HepG2 (cell line): ENCODE results near the gene DNASE1. TPM values are rescaled to one million over a fixed set of nuclear protein-coding genes. Genes with fewer than 3 reads are reported as not detected.

ENCODE experiments used
- ATRX ChIP-seq: sonication (generic); formaldehyde crosslinking; IDR thresholded peaks from 2 replicates; pipeline ENCODE4 v1.4.0; 2020; ENCODE audit warnings: missing genetic modification reagents, borderline replicate concordance
- HOXA3 ChIP-seq: sonication (generic); formaldehyde crosslinking; IDR thresholded peaks from 2 replicates; pipeline ENCODE4 v1.5.0; 2020; ENCODE audit warnings: missing genetic modification reagents
- PCBP2 ChIP-seq: fragments of 200-400 bp; formaldehyde crosslinking; optimal IDR thresholded peaks from 2 replicates; pipeline ENCODE3; 2018; ENCODE audit warnings: low read length, low read depth; ENCODE audit not compliant: poor library complexity, severe bottlenecking
- POGZ ChIP-seq: sonication (generic); formaldehyde crosslinking; IDR thresholded peaks from 2 replicates; pipeline ENCODE4 v1.4.0; 2020; ENCODE audit warnings: mild to moderate bottlenecking, missing genetic modification reagents
- SMARCE1 ChIP-seq: fragments of 450-650 bp; IDR thresholded peaks from 2 replicates; pipeline ENCODE4 v1.6.1; 2017; ENCODE audit warnings: borderline replicate concordance
- TBL1XR1 ChIP-seq: fragments of 150-350 bp; IDR thresholded peaks from 2 replicates; pipeline ENCODE4 v1.6.1; 2014; ENCODE audit warnings: borderline replicate concordance, low read length; ENCODE audit not compliant: partially characterized antibody
- ZBTB8A ChIP-seq: sonication (generic); formaldehyde crosslinking; IDR thresholded peaks from 2 replicates; pipeline ENCODE4 v1.4.0; 2020; ENCODE audit warnings: mild to moderate bottlenecking, low read depth, missing genetic modification reagents, borderline replicate concordance
- ZFP82 ChIP-seq: sonication (generic); formaldehyde crosslinking; IDR thresholded peaks from 2 replicates; pipeline ENCODE4 v1.5.1; 2020; ENCODE audit warnings: mild to moderate bottlenecking, missing genetic modification reagents, borderline replicate concordance
- ZFYVE20 ChIP-seq: sonication (generic); formaldehyde crosslinking; IDR thresholded peaks from 2 replicates; pipeline ENCODE4 v1.8.0; 2023; ENCODE audit warnings: low read depth, mild to moderate bottlenecking, moderate library complexity, missing genetic modification reagents, borderline replicate concordance
- ZNF616 ChIP-seq: sonication (generic); formaldehyde crosslinking; IDR thresholded peaks from 2 replicates; pipeline ENCODE4 v1.5.0; 2020; ENCODE audit warnings: low read depth, mild to moderate bottlenecking, missing genetic modification reagents
- polyA plus RNA-seq, 8 experiments: library from polyadenylated mRNA; depleted of rRNA in 3 of 8; stranded (reverse) in 7 of 8; unstranded in 1 of 8; fragments of >200 nt; fragmentation: Illumina TruSeq in 4 of 8; extraction: Trizol in 4 of 8; gene quantifications; 2 replicates each; pipeline versions ENCODE4 v1.2.1 to v1.2.3, GENCODE V29; 2011 to 2016; ENCODE audit warnings: low read depth in 4 of 8, missing spikeins in 1 of 8, mixed read lengths in 1 of 8; ENCODE audit not compliant: insufficient read depth in 1 of 8
- total RNA-seq, 5 experiments: library from RNA; depleted of rRNA; stranded (reverse); fragments of >200 nt; fragmentation: Illumina TruSeq; extraction: Trizol; gene quantifications; 2 replicates each; pipeline ENCODE4 v1.2.3, GENCODE V29; 2016; ENCODE audit warnings: low read depth in 1 of 5
- TF ChIP-seq, protein P1 (sequence below): sonication (generic); formaldehyde crosslinking; IDR thresholded peaks from 2 replicates; pipeline ENCODE4 v1.8.1; 2023; ENCODE audit warnings: mild to moderate bottlenecking, inconsistent platforms, moderate library complexity, missing genetic modification reagents, borderline replicate concordance
- TF ChIP-seq, protein P2 (sequence below): sonication (generic); formaldehyde crosslinking; IDR thresholded peaks from 2 replicates; pipeline ENCODE4 v1.5.0; 2020; ENCODE audit warnings: mild to moderate bottlenecking, missing genetic modification reagents
- TF ChIP-seq, protein P3 (sequence below): sonication (generic); formaldehyde crosslinking; IDR thresholded peaks from 2 replicates; pipeline ENCODE4 v1.9.0; 2022; ENCODE audit warnings: missing genetic modification reagents, mild to moderate bottlenecking, borderline replicate concordance
- TF ChIP-seq, protein P4 (sequence below): sonication (generic); formaldehyde crosslinking; IDR thresholded peaks from 2 replicates; pipeline ENCODE4 v1.4.0; 2020; ENCODE audit warnings: mild to moderate bottlenecking, missing genetic modification reagents
- TF ChIP-seq, protein P5 (sequence below): sonication (generic); formaldehyde crosslinking; IDR thresholded peaks from 2 replicates; pipeline ENCODE4 v1.5.0; 2020; ENCODE audit warnings: missing genetic modification reagents

DNASE1 gene
- total and polyA plus RNA-seq, 2 of the 13 experiments (the other 11 are each of a cell fraction or from before 2014, with no cell fraction given): 7.1 to 11.1 TPM

DNA sequence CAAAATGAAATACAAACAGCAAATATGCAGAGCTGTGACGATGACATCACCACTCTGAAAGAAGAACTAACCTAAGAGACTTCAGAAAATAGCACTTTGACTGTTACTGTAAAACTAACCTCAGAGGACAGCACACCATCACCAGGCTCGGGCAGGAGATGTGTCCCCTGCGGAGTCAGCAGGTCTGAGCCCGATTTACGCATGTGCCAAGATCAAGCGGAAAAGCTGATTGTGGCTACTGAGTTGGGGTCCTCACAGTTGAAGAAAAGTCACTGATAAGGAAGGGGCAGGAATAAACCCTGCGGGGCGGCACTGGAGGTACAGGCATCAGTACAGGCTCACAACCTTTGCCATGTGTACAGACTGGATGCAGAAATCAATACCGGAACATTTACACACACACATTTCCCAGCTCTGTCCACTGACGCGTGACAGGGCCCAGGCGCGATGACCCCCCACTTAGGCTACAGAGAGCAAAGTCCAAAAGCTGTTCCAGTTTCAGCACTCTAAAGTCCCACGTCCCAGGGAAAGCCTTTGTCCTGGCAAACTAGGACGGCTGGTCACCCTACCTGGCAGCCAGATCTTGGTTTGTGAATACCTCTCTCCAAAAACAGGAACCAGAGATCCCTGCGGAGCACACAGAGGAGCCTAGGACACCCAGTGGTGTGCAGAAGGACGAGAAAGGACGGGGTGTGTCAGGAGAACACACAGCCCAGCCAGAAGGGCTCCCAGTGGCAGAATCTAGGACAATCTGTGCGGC, 41.3 kb downstream of the DNASE1 start (continued):
- TF ChIP-seq, protein P1, sequence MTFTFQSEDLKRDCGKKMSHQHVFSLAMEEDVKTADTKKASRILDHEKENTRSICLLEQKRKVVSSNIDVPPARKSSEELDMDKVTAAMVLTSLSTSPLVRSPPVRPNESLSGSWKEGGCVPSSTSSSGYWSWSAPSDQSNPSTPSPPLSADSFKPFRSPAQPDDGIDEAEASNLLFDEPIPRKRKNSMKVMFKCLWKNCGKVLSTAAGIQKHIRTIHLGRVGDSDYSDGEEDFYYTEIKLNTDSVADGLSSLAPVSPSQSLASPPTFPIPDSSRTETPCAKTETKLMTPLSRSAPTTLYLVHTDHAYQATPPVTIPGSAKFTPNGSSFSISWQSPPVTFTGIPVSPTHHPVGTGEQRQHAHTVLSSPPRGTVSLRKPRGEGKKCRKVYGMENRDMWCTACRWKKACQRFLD (CRISPR knock-in tag): no peak
- TF ChIP-seq POGZ (CRISPR knock-in tag) (peak; percentile 90), HOXA3 (CRISPR knock-in tag) (peak; percentile 93; the same call in 1 of the 2 replicates), ZFP82 (CRISPR knock-in tag) (no peak), TBL1XR1 (no peak), SMARCE1 (no peak), PCBP2 (no peak), ZNF616 (CRISPR knock-in tag) (peak; percentile 87; the same call in 1 of the 2 replicates), ATRX (CRISPR knock-in tag) (no peak), ZFYVE20 (CRISPR knock-in tag) (no peak), ZBTB8A (CRISPR knock-in tag) (no peak)
- TF ChIP-seq, protein P2, sequence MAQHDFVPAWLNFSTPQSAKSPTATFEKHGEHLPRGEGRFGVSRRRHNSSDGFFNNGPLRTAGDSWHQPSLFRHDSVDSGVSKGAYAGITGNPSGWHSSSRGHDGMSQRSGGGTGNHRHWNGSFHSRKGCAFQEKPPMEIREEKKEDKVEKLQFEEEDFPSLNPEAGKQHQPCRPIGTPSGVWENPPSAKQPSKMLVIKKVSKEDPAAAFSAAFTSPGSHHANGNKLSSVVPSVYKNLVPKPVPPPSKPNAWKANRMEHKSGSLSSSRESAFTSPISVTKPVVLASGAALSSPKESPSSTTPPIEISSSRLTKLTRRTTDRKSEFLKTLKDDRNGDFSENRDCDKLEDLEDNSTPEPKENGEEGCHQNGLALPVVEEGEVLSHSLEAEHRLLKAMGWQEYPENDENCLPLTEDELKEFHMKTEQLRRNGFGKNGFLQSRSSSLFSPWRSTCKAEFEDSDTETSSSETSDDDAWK (CRISPR knock-in tag): no peak
- TF ChIP-seq, protein P3, sequence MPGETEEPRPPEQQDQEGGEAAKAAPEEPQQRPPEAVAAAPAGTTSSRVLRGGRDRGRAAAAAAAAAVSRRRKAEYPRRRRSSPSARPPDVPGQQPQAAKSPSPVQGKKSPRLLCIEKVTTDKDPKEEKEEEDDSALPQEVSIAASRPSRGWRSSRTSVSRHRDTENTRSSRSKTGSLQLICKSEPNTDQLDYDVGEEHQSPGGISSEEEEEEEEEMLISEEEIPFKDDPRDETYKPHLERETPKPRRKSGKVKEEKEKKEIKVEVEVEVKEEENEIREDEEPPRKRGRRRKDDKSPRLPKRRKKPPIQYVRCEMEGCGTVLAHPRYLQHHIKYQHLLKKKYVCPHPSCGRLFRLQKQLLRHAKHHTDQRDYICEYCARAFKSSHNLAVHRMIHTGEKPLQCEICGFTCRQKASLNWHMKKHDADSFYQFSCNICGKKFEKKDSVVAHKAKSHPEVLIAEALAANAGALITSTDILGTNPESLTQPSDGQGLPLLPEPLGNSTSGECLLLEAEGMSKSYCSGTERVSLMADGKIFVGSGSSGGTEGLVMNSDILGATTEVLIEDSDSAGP: peak; percentile 74; the same call in 1 of the 2 replicates
- TF ChIP-seq, protein P4, sequence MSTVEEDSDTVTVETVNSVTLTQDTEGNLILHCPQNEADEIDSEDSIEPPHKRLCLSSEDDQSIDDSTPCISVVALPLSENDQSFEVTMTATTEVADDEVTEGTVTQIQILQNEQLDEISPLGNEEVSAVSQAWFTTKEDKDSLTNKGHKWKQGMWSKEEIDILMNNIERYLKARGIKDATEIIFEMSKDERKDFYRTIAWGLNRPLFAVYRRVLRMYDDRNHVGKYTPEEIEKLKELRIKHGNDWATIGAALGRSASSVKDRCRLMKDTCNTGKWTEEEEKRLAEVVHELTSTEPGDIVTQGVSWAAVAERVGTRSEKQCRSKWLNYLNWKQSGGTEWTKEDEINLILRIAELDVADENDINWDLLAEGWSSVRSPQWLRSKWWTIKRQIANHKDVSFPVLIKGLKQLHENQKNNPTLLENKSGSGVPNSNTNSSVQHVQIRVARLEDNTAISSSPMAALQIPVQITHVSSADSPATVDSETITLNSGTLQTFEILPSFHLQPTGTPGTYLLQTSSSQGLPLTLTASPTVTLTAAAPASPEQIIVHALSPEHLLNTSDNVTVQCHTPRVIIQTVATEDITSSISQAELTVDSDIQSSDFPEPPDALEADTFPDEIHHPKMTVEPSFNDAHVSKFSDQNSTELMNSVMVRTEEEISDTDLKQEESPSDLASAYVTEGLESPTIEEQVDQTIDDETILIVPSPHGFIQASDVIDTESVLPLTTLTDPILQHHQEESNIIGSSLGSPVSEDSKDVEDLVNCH (CRISPR knock-in tag): no peak
- TF ChIP-seq, protein P5, sequence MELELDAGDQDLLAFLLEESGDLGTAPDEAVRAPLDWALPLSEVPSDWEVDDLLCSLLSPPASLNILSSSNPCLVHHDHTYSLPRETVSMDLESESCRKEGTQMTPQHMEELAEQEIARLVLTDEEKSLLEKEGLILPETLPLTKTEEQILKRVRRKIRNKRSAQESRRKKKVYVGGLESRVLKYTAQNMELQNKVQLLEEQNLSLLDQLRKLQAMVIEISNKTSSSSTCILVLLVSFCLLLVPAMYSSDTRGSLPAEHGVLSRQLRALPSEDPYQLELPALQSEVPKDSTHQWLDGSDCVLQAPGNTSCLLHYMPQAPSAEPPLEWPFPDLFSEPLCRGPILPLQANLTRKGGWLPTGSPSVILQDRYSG (CRISPR knock-in tag): no peak; the same call in 1 of the 2 replicates
